NCI-H146 (cell line): ENCODE measurements around the gene MIF4GD.
"Not testable (repeated sequence)": the region's sequence is repeated elsewhere in the genome, so short reads cannot be mapped to it uniquely, and the experiment has no call there.

ENCODE experiments used
- DNase-seq: peaks from one replicate; lab custom pipeline; 2025; lab: John Stamatoyannopoulos, UW

MIF4GD gene

DNA sequence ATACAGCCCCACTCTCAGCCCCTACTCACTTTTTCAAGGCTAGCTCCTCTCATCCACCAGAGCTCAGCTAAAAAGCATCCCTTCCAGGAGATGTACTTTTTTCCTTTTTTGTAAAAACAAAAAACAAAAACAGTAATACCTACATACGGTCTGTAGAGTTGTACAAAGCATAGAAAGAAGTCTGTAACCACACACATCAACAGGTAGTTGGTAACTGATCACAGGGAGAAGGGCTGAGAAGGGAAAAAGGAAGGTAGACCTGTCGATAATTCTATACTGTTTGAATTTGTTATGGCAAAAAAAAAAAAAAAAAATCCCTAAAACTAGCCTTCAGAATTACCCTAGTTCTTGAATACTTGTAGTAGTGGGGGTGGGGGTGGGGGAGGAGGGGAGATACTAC, 17.3 kb upstream of the MIF4GD start:
- DNase-seq: no peak

DNA sequence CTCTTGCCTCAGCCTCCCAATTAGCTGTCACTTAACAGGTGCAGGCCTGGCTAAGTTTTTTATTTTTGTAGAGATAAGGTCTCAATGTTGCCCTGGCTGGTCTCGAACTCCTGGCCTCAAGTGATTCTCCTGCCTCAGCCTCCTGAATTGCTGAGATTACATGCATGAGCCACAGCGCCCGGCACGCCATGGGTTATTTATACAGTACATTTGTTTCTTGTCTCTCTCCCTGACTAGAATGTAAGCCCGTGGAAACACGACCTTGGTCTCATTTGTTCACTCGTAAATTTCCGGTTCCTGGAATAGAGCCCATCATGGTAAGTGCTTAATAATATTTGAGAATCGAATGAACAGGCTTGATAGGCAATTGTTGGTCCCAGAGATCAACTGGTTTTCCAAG, 16.2 kb upstream of the MIF4GD start:
- no peak for DNase-seq

DNA sequence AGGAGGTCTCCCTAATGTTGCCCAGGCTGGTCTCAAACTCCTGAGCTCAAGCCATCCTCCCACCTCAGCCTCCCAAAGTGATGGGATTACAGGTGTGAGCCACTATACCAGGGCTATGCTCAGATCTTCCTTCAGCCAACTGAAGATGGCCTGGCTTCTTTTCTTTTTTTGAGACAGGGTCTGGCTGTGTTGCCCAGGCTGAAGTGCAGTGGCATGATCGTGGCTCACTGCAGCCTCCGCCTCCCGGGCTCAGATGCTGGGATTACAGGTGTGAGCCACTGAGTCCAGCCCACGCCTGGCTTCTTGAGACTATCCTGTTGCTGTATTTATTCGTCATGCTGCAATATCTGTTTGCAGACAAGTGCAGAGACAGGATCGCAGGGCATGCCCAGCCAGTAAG, 14.1 kb upstream of the MIF4GD start:
- no peak for DNase-seq

DNA sequence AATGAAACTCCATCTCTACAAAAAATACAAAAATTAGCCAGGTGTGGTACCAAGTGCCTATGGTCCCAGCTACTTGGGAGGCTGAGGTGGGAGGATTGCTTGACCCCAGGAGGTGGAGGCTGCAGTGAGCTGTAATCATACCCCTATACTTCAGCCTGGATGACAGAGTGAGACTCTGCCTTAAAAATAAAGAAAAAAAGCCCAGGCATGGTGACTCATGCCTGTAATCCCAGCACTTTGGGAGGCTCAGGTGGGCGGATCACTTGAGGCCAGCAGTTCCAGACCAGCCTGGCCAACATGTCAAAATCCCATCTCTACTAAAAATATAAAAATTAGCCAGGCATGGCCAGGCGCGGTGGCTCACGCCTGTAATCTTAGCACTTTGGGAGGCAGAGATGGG, 9.2 kb upstream of the MIF4GD start:
- DNase-seq: not testable (repeated sequence)

DNA sequence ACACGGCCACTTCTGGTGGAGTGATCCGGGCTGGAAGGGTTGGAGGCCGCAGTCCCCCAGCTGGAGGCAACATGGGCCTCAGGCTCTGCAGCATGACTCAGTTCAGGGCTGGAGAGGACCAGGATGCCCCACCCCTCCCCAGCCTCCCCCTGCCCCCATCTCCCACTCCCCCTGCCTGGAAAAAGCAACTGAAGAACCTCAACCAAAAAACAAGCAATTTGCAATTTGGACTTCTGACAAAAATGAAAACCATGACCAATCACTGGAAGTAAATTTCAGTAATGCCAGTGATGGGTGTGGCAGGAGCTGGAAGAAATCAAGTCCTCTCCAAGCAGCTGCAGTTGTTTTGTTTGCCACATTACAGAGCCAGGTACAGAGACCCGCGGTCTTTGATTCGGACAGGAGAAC, 6.6 kb upstream of the MIF4GD start:
- no peak for DNase-seq

DNA sequence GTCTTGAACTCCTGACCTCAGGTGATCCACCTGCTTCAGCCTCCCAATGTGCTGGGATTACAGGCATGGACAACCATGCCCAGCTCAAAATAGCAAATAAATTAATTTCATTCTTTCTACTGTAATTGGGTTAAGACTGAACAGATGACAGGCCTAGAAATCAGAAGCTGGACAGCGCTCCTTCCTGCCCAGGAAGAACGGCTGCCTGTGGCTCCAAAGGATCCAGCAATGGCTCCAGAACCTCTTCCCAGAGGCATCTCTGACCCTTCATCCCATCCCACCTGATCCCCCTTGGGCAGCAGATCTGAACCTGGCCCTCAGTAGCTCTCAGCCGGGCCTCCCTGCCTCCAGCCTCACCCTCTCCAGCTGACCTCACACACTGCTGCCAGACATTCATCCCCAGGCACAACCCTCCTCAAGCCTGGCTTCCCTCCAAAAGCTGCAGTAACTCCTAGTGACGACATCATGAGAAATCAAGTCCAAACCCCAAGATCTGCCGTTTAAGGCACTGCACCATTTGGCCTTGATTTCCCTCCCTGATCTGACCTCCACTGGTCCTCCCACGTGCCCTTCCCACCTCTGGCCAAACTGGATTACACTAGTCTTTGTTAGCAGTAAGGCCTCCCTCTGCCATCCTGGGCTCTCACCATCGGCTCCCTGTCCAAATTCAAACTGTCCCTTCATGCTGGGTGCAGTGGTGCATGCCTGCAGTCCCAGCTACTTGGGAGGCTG, 3.1 kb upstream of the MIF4GD start:
- no peak for DNase-seq

DNA sequence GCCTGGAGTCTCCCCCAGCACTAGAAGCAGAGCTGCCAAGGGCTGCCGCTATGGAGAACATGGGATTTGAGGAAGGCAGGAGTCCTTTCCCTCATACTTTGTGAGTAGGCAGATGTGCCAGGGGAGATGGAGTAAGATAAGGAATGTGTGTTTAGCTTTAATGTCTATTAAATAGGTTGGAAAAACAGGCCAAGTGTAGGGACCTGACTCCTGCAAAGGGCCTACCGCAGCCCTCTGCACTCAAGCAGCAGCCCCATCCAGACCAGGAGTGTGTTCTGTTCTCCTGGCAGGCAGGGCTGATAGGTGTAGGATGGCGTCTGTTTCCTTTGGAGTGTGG, 1.8 kb upstream of the MIF4GD start:
- no peak for DNase-seq

DNA sequence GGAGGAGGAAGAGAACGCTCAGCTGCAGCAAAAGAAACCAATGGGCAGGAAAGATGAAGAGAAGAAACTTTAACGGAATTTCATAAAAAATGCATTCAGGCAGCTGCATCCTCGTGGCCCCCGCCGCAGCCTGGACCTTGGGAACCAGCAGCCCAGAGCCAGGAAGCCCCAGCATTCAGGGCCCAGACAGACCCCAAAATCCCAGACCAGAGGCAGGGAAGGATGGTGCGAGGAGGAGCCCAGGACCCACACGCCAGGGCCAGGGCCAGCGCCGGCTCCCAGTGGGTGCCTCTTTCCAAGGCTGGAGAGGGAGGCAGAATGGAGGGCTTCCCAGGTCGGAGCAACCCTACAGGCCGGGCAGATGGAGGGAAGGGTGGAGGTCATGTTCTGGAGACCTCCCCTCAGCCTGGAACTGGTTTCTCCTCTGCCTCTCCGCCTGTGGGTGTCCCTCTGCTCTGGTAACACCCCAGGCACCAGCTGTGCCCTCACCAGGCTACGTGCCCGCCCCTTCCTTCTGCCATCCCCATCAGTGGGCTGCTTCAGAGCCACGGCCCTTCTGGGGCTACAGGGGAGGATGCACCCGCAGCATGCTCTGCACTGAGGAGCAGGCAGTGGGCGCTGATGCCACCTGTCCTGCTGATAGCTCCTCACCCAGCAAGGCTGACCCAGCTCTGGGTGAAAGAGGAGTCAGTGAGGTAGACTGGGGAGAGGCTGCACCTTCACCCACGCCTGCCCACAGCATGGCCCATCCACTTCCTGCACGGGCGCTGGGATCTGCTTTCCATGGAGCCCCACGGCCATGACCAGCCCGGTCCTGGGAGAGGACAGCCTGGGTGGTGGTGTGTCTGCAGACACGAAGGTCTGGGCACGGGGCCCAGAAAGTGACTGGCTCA, 1.2 kb upstream of the MIF4GD start:
- no peak for DNase-seq

DNA sequence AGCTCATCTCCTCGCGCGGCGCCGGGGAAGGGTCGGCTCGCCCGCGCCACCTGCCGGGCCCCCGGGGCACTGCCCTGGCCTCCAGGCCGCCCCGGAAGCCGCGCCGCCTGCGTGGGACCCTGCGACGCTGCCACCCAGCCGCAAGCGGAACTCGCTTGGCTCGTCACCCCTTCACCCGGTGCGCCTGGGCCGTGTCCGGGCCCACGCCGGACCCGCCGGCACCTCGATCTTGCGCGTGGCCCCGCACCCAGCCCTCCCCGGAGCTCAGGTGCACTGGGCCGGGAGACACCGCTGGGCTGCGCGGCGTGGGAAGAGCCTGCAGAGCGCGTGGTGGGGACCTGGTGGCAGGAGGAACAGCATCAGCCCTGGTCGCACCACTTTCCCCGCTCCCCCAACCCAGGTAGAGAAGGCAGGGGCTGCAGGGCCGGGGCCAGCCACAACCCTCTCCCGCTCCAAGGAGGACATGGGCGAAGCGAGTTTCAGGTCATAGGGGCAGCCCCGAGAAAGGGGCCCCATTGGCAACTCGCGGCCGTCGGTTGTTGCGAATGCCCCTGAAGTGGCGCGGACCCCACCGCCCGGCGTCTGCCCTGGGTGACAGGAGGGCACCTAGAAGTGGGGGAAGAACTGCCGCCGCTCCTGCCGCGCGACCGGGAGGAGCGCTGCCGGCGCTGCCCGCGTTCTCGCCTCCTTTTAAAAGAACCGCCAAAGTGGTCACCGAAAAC, 363 bp upstream of the MIF4GD start:
- peak; percentile 65 for DNase-seq

DNA sequence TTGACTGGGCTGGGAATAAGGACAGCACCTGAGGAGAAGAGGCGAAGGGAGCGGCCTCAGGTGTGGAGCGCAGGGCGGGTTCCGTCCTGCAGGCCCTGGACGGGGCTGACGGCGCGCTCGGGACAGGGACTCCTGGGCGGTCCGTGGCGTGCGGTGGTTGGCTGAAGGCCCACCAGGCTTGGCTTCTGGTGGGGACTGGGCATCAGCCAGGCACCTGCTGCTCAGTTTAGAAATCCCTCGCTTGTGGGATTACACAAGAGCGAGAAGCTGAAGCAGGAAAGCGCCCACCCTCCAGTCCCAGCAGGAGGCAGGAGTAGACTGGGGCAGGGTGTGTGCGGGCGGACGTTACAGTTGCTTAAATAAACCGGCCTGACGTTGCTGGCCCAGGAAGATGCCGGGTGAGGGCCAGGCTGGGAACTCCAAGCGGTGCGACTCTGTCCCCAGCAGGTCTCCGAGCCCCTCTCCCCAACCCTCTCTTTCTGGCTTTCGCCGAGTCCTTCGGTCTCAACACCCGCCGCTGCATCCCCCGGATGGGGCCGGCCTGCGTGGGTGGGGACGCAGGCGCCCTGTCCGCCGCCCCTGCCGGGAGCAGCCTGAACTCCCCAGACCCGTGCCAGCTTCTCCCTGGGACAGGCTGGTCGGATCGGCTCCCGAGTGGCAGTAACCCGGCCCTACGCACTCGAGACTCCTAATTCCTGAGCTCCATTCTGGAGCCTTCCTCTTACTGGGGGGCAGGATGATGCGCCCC, 639 bp downstream of the MIF4GD start:
- DNase-seq: peak; percentile 78

DNA sequence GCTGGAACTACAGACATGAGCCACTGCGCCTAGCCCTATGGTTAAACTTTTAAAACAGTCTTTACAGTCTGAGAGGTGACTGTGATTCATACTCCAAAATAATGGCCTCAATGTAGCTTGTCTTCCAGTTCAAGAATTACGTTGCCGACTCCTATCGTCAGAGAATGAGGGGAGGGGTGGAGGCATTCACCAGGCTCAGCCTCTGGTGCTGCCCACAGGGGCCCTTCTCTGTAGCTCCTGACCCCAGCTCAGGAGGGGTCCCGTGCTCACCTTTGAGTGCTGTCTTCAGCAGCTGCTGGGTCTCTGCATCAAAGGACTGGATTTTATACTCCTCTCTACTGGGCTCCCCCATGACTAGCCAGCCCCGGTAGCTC, 1.2 kb downstream of the MIF4GD start:
- no peak for DNase-seq

DNA sequence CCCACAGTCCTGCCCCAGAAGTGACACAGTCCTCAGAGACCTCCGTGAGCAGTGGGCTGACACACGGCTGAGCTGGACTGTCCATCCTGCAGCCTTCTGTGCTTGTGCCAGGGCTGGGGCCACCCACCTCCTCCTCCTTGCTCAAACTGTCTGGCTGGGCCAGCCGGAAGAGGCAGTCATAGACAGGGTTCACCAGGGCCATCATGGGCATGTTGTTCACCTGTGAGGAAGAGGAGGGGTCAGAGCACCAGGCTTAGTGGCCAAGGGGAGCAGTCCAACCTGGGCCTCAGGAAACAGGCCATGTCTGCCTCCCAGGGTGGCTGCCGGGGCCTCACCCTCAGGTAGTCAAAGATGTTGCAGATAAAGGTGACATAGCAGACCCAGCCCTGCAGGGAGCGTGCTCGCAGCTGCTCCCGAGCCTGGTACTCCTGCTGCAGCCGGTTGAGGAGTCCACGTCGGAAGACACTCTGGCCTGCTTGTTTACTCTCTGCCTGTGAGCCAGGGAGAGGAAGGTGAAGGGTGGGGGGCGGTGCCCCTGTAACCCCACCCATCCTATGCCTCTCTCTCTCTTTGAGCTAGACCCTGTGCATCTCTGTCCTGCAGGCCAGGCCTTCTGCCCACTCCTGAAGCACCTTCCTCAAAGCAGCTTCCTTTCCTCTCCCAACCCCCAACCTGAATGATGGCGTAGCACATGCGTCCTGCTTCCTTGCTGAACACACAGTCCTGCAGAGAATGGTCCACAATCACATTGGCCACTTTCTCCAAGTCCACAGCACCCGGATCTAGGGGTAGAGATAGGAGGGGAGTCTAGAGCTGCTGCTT, 3.4 kb downstream of the MIF4GD start:
- peak; percentile 52 for DNase-seq

DNA sequence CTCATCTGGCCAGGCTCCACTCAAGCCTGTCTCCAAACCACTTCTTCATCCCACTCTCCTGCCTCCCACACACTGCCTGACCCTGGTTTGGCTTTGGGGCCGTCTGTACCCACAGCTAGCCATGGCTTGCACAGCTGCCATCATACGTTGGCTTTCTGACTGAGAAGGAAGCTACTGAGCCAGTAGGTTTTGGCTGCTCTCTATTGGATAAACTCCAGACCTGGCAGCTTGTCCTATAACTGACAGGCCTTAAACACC, 3.9 kb downstream of the MIF4GD start:
- no peak for DNase-seq

DNA sequence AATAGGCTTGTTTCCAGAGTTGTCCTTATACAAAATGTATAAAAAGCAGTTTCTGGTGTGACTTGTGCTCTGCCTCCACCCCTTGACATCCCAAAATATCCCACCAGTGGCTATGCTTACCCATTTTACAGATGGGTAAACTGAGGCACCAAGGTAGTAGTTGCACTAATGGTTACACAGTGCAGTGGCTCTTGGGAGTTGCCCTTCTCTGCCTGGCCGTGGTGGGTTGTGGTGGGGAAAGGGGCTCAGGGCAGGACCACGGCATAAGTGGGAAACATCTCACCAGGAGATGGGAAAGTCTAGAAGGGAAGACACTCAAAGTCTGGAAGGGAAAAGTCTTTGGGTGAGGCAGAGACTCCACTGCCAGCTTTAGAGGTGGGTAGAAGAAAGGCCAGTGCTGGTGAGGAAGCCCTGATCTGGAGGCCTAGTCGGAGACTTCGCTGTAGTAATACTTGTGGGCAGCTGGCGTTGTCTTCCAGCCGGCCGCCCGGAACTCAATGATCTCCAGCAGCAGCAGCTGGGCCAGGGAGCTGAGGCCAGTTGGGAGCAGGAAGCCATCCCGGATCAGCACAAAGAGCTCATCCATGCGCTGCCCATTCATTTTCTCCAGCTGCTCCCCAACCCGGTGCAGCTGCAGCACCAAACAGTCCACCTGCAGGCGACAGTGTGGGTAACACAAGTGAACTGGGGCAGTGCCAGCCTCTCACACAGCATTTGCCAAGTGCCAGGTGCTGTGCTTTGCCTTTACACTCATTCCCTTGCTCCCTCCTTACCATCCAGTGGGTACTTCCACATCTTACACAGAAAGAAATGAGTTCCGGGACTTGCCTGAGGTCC, 4.5 kb downstream of the MIF4GD start:
- DNase-seq: no peak

DNA sequence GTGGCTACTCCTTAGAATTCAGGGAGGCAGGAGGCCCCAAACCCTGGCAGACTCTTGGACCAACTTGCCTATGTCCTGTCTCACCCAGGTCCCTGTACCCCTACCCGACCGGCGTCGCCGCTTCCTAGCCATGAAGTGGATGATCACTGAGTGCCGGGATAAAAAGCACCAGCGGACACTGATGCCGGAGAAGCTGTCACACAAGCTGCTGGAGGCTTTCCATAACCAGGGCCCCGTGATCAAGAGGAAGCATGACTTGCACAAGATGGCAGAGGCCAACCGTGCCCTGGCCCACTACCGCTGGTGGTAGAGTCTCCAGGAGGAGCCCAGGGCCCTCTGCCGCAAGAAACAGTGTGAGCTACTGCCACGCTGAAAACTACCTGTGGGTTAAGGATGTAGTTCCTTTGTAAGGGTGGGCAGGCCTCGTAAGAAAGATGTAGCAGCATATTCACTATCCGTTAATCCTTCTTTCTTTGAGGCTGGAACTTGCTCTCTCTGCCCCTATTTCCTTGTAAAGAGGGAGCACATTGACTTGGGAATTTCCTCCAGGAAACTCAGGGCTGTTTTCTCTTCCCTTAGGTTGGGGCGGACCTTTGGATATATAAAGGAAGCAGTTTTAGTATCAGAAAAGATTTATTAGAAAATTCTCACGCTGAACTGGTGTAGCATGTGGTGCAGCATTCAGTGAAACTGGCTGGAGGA, 5.3 kb downstream of the MIF4GD start:
- DNase-seq: no peak

DNA sequence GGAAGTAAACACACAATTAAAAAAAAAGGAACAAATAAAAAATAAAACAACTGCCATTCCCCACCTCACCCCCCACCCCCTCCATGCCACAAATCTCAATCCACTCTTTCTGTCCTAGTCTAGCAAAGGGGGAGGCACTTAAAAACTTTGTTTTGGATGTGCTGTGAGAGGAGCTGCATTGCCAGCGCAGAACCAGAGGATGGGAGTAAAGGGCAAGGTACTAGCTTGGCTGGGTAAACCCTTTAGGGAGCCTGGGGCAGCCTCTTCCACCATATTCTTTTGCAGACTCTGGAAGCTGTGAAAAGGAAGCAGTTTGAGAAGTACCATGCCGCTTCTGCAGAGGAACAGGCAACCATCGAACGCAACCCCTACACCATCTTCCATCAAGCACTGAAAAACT, 8.0 kb downstream of the MIF4GD start:
- no peak for DNase-seq

DNA sequence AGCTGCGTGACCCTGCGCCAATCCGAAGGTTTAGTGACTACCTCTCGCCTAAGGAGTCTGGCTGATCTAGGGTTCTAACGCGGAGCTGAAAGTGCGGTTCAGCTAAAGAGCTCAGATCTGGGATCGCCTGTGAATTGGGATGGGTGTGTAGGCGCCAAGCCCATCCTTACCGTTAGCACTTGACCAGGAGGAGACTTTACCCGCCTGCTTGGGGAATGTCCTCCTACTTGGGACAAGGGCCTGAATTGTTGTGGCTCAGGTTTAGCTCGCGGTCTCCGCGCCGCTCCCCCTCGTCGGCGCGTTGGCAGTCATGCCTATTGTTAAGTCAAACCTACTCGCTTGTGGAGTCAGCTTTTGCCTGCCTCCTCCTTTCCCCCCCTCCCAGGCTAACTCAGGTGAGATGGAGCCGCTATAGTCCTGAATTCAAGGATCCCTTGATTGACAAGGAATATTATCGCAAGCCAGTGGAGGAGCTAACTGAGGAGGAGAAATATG, 8.9 kb downstream of the MIF4GD start:
- DNase-seq: peak; percentile 50

DNA sequence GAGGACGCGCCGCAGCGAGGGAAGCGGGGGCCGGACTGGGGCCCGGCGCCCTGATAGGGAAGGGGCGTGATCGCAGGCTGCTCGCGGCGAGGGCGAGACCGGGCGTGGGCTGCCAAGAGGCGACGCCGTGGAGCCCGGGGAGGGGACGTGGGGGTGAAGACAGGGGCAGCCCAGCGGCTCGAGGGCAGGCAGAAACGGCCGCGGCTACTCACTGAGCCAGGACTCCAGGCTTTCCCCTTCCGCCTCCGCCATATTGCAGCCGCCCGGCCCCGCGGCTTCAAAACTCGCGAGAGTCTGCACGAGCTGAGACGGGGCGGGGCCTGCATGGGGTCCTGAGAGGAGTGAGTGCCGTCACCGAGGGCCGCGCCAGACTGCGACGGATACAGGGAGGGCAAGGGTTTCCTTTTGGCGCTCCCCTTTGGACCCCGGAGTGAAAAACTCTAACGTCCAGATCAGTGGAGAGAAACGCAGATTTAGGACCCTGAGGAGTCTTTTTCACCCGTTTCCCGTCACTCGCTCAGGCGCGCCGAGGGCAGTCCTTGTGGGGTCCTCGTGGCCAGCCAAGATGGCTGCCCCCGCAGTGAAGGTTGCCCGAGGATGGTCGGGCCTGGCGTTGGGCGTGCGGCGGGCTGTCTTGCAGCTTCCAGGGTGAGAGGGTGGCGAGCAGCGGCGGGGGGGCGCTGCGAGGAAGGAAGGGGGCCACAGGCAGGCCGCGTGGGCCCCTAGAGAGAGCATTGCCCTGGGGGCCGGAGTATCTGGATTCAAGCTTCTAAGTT, 9.5 kb downstream of the MIF4GD start, which contains the start of the genes GGA3 and MRPS7:
Gene GGA3 (minus strand): TSS at position 271 of the 776 bp plus-strand sequence. CDS start 19 bp downstream, at position 252.
Gene MRPS7 (plus strand): TSS at position 544 of the 776 bp plus-strand sequence. CDS start 22 bp downstream, at position 566.
- DNase-seq: peak; percentile 94
